ENCODE data around the gene MPO. TPM values are rescaled to one million over a fixed set of nuclear protein-coding genes. Genes with fewer than 3 reads are reported as not detected.
A peak's percentile ranks its signal among the peaks of the same experiment; 100 is the strongest.

The MPO gene
- total RNA-seq, 1 experiment from 2014 or later: not detected

DNA sequence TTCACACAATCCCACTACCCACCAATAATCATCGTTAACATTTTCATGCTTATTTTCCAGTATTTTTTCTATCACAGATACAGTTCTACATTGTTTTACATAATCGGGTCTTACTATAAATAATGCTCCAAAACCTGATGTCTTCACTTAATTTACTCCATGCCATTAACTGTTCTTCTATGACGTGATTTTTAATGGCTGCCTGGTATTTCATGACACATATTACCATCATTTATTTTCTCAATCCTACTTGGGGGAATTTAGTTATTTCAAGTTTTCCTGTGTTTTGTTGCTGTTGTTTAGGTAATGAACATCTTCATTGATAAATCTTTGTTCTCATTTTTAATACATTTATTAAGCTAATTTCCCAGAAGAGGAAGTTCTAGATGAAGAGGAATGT lies 27.7 kb downstream of the MPO start:
- Histone ChIP-seq H3K79me2 (ENCODE audit: low read length) (no peaks in the 10 kb centered on the region), H3K27ac (ENCODE audit: low read length) (no peak overlapping the region), H3K9me2 (replicated peaks; ENCODE audit: insufficient read depth, low read length) (no peaks in the 10 kb centered on the region), H3K4me2 (ENCODE audit: low read depth, low read length, poor library complexity, severe bottlenecking) (no peak overlapping the region), H2AFZ (ENCODE audit: low read length) (no peak overlapping the region), H3K9ac (ENCODE audit: low read length) (no peak overlapping the region), H3K4me3 (ENCODE audit: low read length) (no peak overlapping the region), H3K9me3 (ENCODE audit: low read length) (no peaks in the 10 kb centered on the region), H4K20me1 (ENCODE audit: insufficient read depth, low read depth, low read length) (no peaks in the 10 kb centered on the region), H3K4me1 (ENCODE audit: low read length) (peaks cover 4% of the 10 kb centered on the region), H3K27me3 (ENCODE audit: low read length) (no peaks in the 10 kb centered on the region), H3K36me3 (ENCODE audit: insufficient read depth, low read length) (no peaks in the 10 kb centered on the region)
- DNase-seq: no peak

DNA sequence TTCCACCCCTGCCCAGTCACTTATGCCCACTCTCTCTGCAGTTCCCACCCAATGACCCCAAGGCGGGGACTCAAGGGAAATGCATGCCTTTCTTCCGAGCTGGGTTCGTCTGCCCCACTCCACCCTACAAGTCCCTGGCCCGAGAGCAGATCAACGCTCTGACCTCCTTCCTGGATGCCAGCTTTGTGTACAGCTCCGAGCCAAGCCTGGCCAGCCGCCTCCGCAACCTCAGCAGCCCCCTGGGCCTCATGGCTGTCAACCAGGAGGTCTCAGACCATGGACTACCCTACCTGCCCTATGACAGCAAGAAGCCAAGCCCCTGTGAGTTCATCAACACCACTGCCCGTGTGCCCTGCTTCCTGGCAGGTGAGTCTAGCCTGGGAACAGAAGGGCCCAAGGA lies 28.6 kb downstream of the MPO start:
- no peaks in the 10 kb centered on the region for H3K79me2 ChIP-seq (ENCODE audit: low read length)
- H3K4me3 ChIP-seq (ENCODE audit: low read length): no peak overlapping the region
- H3K4me1 ChIP-seq (ENCODE audit: low read length): peaks cover 4% of the 10 kb centered on the region
- H4K20me1 ChIP-seq (ENCODE audit: insufficient read depth, low read depth, low read length): no peaks in the 10 kb centered on the region
- H3K36me3 ChIP-seq (ENCODE audit: insufficient read depth, low read length): no peaks in the 10 kb centered on the region
- H2AFZ ChIP-seq (ENCODE audit: low read length): no peak overlapping the region
- H3K9me3 ChIP-seq (ENCODE audit: low read length): no peaks in the 10 kb centered on the region
- H3K27ac ChIP-seq (ENCODE audit: low read length): no peak overlapping the region
- H3K27me3 ChIP-seq (ENCODE audit: low read length): no peaks in the 10 kb centered on the region
- no peaks in the 10 kb centered on the region for H3K9me2 ChIP-seq (replicated peaks; ENCODE audit: insufficient read depth, low read length)
- H3K4me2 ChIP-seq (ENCODE audit: low read depth, low read length, poor library complexity, severe bottlenecking): no peak overlapping the region
- no peak overlapping the region for H3K9ac ChIP-seq (ENCODE audit: low read length)
- no peak for DNase-seq

GRCh38 chr17:58250344-58251011 lies 30.3 kb downstream of the MPO start:
- H2AFZ ChIP-seq (ENCODE audit: low read length): peak overlapping the region; percentile 66

GRCh38 chr17:58249270-58250133 lies 31.2 kb downstream of the MPO start:
- H3K9me2 ChIP-seq (replicated peaks; ENCODE audit: insufficient read depth, low read length): no peaks in the 10 kb centered on the region
- no peak overlapping the region for H3K4me2 ChIP-seq (ENCODE audit: low read depth, low read length, poor library complexity, severe bottlenecking)
- peak; percentile 88 for DNase-seq
- no peaks in the 10 kb centered on the region for H3K79me2 ChIP-seq (ENCODE audit: low read length)
- no peaks in the 10 kb centered on the region for H3K9me3 ChIP-seq (ENCODE audit: low read length)
- H3K4me3 ChIP-seq (ENCODE audit: low read length): no peak overlapping the region
- H2AFZ ChIP-seq (ENCODE audit: low read length): peak overlapping the region; percentile 66
- H3K9ac ChIP-seq (ENCODE audit: low read length): peak overlapping the region; percentile 41
- H3K27ac ChIP-seq (ENCODE audit: low read length): no peak overlapping the region
- H3K4me1 ChIP-seq (ENCODE audit: low read length): peaks cover 4% of the 10 kb centered on the region
- H4K20me1 ChIP-seq (ENCODE audit: insufficient read depth, low read depth, low read length): no peaks in the 10 kb centered on the region
- no peaks in the 10 kb centered on the region for H3K36me3 ChIP-seq (ENCODE audit: insufficient read depth, low read length)
- no peaks in the 10 kb centered on the region for H3K27me3 ChIP-seq (ENCODE audit: low read length)

More at GRCh38 chr17:58250344-58251011, 30.3 kb downstream of the MPO start:
- peaks cover 4% of the 10 kb centered on the region for H3K4me1 ChIP-seq (ENCODE audit: low read length)
- no peak for DNase-seq
- H3K9me3 ChIP-seq (ENCODE audit: low read length): no peaks in the 10 kb centered on the region
- H3K79me2 ChIP-seq (ENCODE audit: low read length): no peaks in the 10 kb centered on the region
- H3K27me3 ChIP-seq (ENCODE audit: low read length): no peaks in the 10 kb centered on the region
- no peak overlapping the region for H3K9ac ChIP-seq (ENCODE audit: low read length)
- H4K20me1 ChIP-seq (ENCODE audit: insufficient read depth, low read depth, low read length): no peaks in the 10 kb centered on the region
- no peak overlapping the region for H3K4me2 ChIP-seq (ENCODE audit: low read depth, low read length, poor library complexity, severe bottlenecking)
- H3K9me2 ChIP-seq (replicated peaks; ENCODE audit: insufficient read depth, low read length): no peaks in the 10 kb centered on the region
- no peak overlapping the region for H3K4me3 ChIP-seq (ENCODE audit: low read length)
- no peaks in the 10 kb centered on the region for H3K36me3 ChIP-seq (ENCODE audit: insufficient read depth, low read length)
- H3K27ac ChIP-seq (ENCODE audit: low read length): no peak overlapping the region

DNA sequence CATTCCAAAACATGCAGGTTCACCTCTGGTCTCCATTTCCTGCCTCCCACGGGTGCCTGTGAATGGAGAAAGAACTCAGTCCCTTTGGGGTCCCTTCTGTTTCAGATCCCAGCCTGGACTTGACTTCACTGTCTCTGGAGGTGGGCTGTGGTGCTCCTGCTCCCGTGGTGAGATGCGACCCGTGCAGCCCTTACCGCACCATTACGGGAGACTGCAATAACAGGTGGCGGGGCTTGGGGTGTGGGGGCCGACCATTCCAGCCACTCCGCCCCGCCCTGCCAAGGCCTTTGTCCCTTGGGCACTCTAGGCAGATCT lies 31.8 kb downstream of the MPO start:
- Histone ChIP-seq H3K79me2 (ENCODE audit: low read length) (no peaks in the 10 kb centered on the region), H3K4me3 (ENCODE audit: low read length) (no peak overlapping the region), H4K20me1 (ENCODE audit: insufficient read depth, low read depth, low read length) (no peaks in the 10 kb centered on the region), H3K27ac (ENCODE audit: low read length) (no peak overlapping the region), H3K36me3 (ENCODE audit: insufficient read depth, low read length) (no peaks in the 10 kb centered on the region), H3K4me1 (ENCODE audit: low read length) (peaks cover 4% of the 10 kb centered on the region), H3K9me2 (replicated peaks; ENCODE audit: insufficient read depth, low read length) (no peaks in the 10 kb centered on the region), H3K27me3 (ENCODE audit: low read length) (no peaks in the 10 kb centered on the region), H3K9me3 (ENCODE audit: low read length) (no peaks in the 10 kb centered on the region), H2AFZ (ENCODE audit: low read length) (no peak overlapping the region), H3K9ac (ENCODE audit: low read length) (no peak overlapping the region), H3K4me2 (ENCODE audit: low read depth, low read length, poor library complexity, severe bottlenecking) (no peak overlapping the region)
- DNase-seq: no peak

DNA sequence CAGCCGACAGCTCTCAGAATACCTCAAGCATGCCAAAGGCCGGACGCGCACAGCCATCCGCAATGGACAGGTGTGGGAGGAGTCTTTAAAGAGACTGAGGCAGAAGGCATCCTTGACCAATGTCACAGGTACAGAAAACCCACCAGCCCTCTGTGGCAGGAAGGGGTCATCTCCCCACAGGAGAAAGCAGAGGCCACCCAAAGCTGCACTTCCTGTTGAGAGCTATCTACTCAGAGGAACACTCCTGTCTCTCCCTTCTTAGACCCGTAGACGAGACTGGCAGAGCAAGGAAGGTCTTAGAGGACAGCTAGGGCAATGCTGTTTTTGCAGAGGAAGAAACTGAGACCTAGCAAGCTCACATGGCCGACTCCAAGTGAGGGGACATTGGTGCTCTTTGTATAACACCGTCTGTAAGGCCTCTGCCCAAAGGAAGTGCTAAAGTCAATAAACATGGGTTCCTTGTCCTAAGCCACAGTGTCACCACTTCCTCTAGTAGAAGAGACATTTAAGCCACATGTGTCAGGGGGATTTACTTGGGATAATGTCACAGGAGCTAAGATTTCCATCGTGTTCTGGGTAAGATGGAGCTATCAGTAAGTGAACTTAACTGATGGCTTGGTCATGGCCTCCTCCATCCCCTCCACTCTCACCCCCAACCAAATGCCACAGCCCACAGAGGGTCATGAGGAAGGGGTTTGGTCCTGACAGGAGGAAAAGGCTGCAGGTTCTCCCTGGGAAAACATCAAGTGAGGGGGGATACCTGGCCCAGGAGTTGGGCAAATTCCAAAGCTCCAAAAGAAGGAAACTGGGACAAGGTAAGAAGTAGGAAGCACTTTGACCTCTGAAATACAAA lies 33.0 kb downstream of the MPO start:
- H3K36me3 ChIP-seq (ENCODE audit: insufficient read depth, low read length): no peaks in the 10 kb centered on the region
- no peaks in the 10 kb centered on the region for H3K9me3 ChIP-seq (ENCODE audit: low read length)
- H3K27me3 ChIP-seq (ENCODE audit: low read length): no peaks in the 10 kb centered on the region
- no peaks in the 10 kb centered on the region for H4K20me1 ChIP-seq (ENCODE audit: insufficient read depth, low read depth, low read length)
- no peak overlapping the region for H3K4me2 ChIP-seq (ENCODE audit: low read depth, low read length, poor library complexity, severe bottlenecking)
- peaks cover 4% of the 10 kb centered on the region for H3K4me1 ChIP-seq (ENCODE audit: low read length)
- H3K4me3 ChIP-seq (ENCODE audit: low read length): no peak overlapping the region
- no peaks in the 10 kb centered on the region for H3K79me2 ChIP-seq (ENCODE audit: low read length)
- no peak overlapping the region for H3K27ac ChIP-seq (ENCODE audit: low read length)
- no peak overlapping the region for H3K9ac ChIP-seq (ENCODE audit: low read length)
- peak; percentile 44 for DNase-seq
- H2AFZ ChIP-seq (ENCODE audit: low read length): peak overlapping the region; percentile 60; the same call in 1 of the 2 replicates
- H3K9me2 ChIP-seq (replicated peaks; ENCODE audit: insufficient read depth, low read length): no peaks in the 10 kb centered on the region

DNA sequence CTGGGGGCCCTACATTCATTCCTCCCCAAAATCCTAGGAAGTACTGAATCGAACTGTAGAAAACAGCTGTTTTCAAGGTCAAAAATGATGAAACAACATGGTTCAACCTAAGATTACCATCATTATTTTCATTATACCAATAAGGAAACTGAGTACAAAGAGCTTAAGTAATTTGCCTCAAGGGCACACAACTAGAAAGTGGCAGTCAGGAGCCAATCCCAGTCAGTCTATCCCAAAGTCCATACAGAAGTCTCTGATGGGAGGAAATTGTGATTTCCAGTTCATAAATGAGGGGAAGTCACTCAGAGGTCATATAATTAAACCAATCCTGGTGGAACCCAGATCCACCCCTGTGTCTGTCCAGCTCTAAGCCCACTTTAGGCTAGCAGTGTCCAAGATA lies 34.0 kb downstream of the MPO start:
- no peak for DNase-seq
- peaks cover 4% of the 10 kb centered on the region for H3K4me1 ChIP-seq (ENCODE audit: low read length)
- H3K27me3 ChIP-seq (ENCODE audit: low read length): no peaks in the 10 kb centered on the region
- H3K79me2 ChIP-seq (ENCODE audit: low read length): no peaks in the 10 kb centered on the region
- H3K9ac ChIP-seq (ENCODE audit: low read length): no peak overlapping the region
- H2AFZ ChIP-seq (ENCODE audit: low read length): no peak overlapping the region
- no peak overlapping the region for H3K27ac ChIP-seq (ENCODE audit: low read length)
- H3K9me2 ChIP-seq (replicated peaks; ENCODE audit: insufficient read depth, low read length): no peaks in the 10 kb centered on the region
- H4K20me1 ChIP-seq (ENCODE audit: insufficient read depth, low read depth, low read length): no peaks in the 10 kb centered on the region
- H3K4me2 ChIP-seq (ENCODE audit: low read depth, low read length, poor library complexity, severe bottlenecking): no peak overlapping the region
- H3K36me3 ChIP-seq (ENCODE audit: insufficient read depth, low read length): no peaks in the 10 kb centered on the region
- H3K4me3 ChIP-seq (ENCODE audit: low read length): no peak overlapping the region
- no peaks in the 10 kb centered on the region for H3K9me3 ChIP-seq (ENCODE audit: low read length)
